Measurements from ENCODE around the gene SLAMF1.

DNA sequence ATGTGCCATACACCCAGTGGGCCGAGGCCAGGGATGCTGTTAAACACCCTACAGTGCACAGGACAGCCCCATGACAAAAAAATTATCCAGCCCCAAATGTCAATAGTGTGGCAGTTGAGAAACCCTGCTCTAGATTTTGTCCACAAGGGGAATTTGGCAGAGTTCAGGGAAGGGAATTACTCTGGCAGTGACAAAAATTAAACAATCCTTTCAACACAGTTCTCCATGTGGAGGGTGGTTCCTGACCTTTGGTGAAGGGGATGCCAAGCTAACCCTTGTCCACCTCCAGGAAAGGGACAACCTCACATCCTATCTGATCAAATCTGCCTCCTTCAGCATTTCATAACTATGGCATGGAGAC, 39.2 kb downstream of the SLAMF1 start:
- no peak for TF ChIP-seq CTCF (IDR thresholded peaks at IDR 0.05)
- TF ChIP-seq EZH2 (IDR thresholded peaks at IDR 0.05) = no peak
